UCSD-AML1 (cell line): ENCODE results near the gene UST.

Source experiments
- DNase-seq: peaks from one replicate; lab custom pipeline; 2025; ENCODE audit not compliant: unreplicated experiment; lab: John Stamatoyannopoulos, UW

The UST gene

GRCh38 chr6:149077208-149077607 lies 330.4 kb downstream of the UST start:
- no peak for DNase-seq

- DNase-seq, result no peak
Measured at GRCh38 chr6:149078211-149078782, 331.5 kb downstream of the UST start.

GRCh38 chr6:149079456-149079855 lies 332.6 kb downstream of the UST start:
- no peak for DNase-seq

GRCh38 chr6:149079911-149080491 lies 333.2 kb downstream of the UST start:
- peak; percentile 28 for DNase-seq

- no peak for DNase-seq
Measured at GRCh38 chr6:149080511-149080910, 333.7 kb downstream of the UST start.

GRCh38 chr6:149081281-149081680 lies 334.5 kb downstream of the UST start:
- DNase-seq, result no peak

GRCh38 chr6:149082320-149082719 lies 335.5 kb downstream of the UST start:
- DNase-seq, result peak; percentile 55

GRCh38 chr6:149084026-149084425 lies 337.2 kb downstream of the UST start:
- no peak for DNase-seq

GRCh38 chr6:149084808-149085556 lies 338.2 kb downstream of the UST start:
- no peak for DNase-seq

GRCh38 chr6:149085557-149085938 lies 338.7 kb downstream of the UST start:
- DNase-seq, result no peak

GRCh38 chr6:149086363-149086762 lies 339.5 kb downstream of the UST start:
- DNase-seq, result no peak

GRCh38 chr6:149087898-149088297 lies 341.1 kb downstream of the UST start:
- DNase-seq, result no peak

- DNase-seq, result no peak
Measured at GRCh38 chr6:149088361-149088760, 341.5 kb downstream of the UST start.

- peak; percentile 28 for DNase-seq
Measured at GRCh38 chr6:149089510-149089909, 342.7 kb downstream of the UST start.

- DNase-seq, result no peak
Measured at GRCh38 chr6:149090937-149091336, 344.1 kb downstream of the UST start.

- DNase-seq, result no peak
Measured at GRCh38 chr6:149093643-149094042, 346.8 kb downstream of the UST start.

GRCh38 chr6:149094156-149094555 lies 347.3 kb downstream of the UST start:
- DNase-seq, result no peak

GRCh38 chr6:149094934-149095351 lies 348.1 kb downstream of the UST start:
- DNase-seq, result no peak

- peak; percentile 23 for DNase-seq
Measured at GRCh38 chr6:149095842-149096241, 349.0 kb downstream of the UST start.

- DNase-seq, result no peak
Measured at GRCh38 chr6:149097794-149098193, 351.0 kb downstream of the UST start.

- DNase-seq, result no peak
Measured at GRCh38 chr6:149098700-149099276, 352.0 kb downstream of the UST start.

GRCh38 chr6:149102324-149102723 lies 355.5 kb downstream of the UST start:
- no peak for DNase-seq
